ENCODE measurements around the gene SLF1.

Gene SLF1

DNA sequence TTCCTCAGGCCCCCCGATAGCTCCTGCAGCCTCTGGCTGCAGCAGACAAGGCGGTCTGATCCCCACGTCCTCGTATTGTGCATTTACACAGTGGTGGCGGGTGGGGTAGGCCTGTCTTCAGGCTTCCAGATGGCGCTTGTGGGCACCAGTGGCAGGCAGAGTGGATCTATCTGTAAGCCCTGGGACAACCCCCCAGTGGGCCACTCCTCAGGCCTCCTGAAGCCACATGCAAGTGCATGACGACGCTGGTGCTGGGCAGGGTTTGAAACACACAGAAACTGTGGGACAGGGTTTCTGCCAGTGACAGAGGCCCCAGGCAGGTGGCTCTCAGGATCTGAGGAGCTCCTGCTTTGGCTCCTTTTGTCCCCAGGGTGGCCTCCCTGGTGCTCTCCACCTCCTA lies 42.0 kb downstream of the SLF1 start:
- no peak for DNase-seq (ENCODE audit: low read depth in 1 of 2, low spot score in 1 of 2)

DNA sequence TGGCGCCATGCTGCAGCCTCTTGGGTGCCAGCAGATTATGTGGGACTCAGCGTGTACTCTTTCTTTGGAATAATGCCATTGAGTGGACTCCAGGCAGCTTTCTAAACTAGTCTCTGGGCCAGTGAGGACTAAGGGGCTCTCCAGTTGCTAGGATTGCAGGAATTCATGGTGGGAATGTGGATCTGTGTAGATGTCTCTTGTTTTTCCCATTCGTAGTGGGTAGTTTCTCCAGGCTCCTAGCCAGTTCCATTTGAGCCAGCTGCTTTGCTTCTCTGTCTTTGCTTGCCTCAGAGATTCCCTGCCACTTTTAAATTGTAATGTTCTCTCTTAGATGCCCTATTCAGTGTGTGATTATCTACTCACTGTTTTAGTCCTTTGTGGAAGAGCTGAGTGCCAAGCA lies 42.6 kb downstream of the SLF1 start:
- DNase-seq (ENCODE audit: low read depth in 1 of 2, low spot score in 1 of 2), result no peak

GRCh38 chr5:94667937-94668336 lies 49.5 kb downstream of the SLF1 start:
- DNase-seq (ENCODE audit: low read depth in 1 of 2, low spot score in 1 of 2), result no peak

DNA sequence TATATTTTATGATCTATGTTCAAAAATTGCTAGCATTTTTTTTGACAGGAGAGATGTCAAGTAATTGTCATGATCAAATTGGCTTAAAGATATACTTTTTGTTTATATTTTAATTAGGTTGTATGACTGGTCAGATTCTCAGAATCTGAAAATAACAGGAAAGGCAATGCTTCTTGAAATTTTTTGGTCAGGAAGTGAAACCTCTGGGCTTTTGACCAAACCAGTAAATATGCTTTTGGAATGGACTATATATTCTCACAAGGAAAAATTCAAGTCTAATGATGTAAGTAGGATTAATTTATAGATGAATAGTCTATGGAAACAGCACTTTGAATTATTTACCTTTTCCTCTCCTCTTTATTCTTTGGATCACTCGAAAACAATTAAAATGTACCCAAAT lies 52.3 kb downstream of the SLF1 start:
- DNase-seq (ENCODE audit: low read depth in 1 of 2, low spot score in 1 of 2), result no peak

DNA sequence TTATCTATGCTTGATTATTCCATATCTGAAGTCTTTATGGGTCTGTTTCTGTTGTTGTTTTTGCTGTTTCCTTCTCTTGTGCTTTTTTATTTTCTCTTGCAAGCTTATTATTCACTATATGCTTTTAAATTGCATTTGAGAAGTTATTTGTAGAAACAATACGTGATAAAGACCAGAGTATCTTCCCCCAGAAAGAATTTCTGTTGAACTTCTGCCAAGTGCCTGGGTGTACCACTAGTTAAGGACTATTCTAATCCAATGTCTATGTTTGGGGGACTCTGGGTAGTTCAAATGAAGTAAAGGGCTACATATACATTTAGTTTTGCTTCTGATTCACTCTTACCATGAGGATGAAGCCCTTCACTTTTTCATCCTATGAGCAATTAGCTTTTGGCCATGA lies 54.3 kb downstream of the SLF1 start:
- DNase-seq (ENCODE audit: low read depth in 1 of 2, low spot score in 1 of 2), result no peak

GRCh38 chr5:94674490-94675382 lies 56.3 kb downstream of the SLF1 start:
- DNase-seq (ENCODE audit: low read depth in 1 of 2, low spot score in 1 of 2), result no peak

DNA sequence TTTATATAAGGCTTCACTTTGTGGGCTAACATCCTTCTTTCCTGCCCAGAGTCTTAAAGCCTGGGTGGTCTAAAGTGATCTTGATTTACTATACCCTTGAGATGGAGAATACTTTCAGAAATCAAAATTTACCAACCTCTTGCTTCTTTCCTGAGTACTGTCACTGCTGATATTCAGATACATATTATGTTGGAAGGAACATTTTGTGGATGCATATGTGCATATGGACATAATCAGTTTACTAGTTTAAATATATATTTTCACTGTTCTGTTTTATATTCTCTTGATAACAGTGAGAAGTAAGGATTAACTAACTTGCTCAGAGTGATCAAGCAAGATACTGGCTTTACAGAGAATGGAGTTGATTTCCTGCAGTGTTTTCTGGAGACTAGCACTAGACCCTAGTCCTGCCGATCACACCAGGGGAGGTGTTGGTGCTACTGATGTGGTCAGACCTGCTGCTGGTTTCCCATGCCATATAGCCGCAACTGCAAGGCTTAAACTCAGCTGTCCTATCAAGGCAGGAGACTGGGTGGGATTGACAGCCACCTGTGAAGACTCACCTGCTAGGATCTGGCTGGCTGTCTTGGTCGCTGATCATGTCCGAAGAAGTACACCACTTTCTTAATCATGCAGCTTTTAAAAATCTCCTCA lies 57.6 kb downstream of the SLF1 start:
- DNase-seq (ENCODE audit: low read depth in 1 of 2, low spot score in 1 of 2), result no peak

GRCh38 chr5:94682814-94683520 lies 64.5 kb downstream of the SLF1 start:
- no peak for DNase-seq (ENCODE audit: low read depth in 1 of 2, low spot score in 1 of 2)

GRCh38 chr5:94689908-94690307 lies 71.4 kb downstream of the SLF1 start:
- no peak for DNase-seq (ENCODE audit: low read depth in 1 of 2, low spot score in 1 of 2)

DNA sequence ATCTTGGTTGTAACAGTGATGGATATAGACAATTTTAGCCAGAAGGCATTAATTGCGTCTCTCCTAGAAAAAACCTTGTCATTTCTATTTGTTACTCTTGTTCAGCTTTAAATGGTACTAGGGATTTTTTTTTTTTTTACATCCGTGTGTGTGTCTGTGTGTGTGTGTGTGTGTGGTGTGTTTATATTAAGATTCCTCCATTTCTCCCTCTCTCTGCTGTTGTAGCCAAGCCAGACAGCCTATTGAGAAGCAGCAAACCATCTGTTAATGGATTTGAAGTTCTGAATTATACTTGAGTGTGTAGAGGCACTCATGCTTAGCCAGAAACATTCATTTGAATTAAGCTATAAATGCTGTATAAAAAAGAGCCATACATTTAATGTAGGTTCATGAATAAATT lies 72.3 kb downstream of the SLF1 start:
- no peak for DNase-seq (ENCODE audit: low read depth in 1 of 2, low spot score in 1 of 2)

GRCh38 chr5:94691291-94691690 lies 72.8 kb downstream of the SLF1 start:
- DNase-seq (ENCODE audit: low read depth in 1 of 2, low spot score in 1 of 2), result no peak

DNA sequence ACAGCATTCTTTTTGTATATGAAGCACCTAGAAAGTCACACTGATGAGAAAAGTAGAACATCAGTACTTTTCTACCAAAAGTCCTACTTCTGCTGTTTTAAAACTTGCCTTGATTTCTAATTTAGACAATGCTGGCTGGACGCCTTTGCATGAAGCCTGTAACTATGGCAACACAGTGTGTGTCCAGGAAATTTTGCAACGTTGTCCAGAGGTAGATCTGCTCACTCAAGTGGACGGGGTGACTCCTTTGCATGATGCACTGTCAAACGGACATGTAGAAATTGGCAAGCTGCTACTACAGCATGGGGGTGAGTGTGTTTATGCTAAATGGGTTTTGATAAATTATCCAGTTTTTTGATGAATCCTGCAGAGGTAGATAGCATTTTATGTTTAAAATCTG lies 73.5 kb downstream of the SLF1 start:
- no peak for DNase-seq (ENCODE audit: low read depth in 1 of 2, low spot score in 1 of 2)

GRCh38 chr5:94692581-94692980 lies 74.1 kb downstream of the SLF1 start:
- no peak for DNase-seq (ENCODE audit: low read depth in 1 of 2, low spot score in 1 of 2)

GRCh38 chr5:94693043-94693822 lies 74.8 kb downstream of the SLF1 start:
- DNase-seq (ENCODE audit: low read depth in 1 of 2, low spot score in 1 of 2), result no peak

- no peak for DNase-seq (ENCODE audit: low read depth in 1 of 2, low spot score in 1 of 2)
Measured at GRCh38 chr5:94693845-94694370, 75.4 kb downstream of the SLF1 start.

- no peak for DNase-seq (ENCODE audit: low read depth in 1 of 2, low spot score in 1 of 2)
Measured at GRCh38 chr5:94694671-94695070, 76.2 kb downstream of the SLF1 start.

- DNase-seq (ENCODE audit: low read depth in 1 of 2, low spot score in 1 of 2), result no peak
Measured at GRCh38 chr5:94698197-94698596, 79.7 kb downstream of the SLF1 start.

- no peak for DNase-seq (ENCODE audit: low read depth in 1 of 2, low spot score in 1 of 2)
Measured at GRCh38 chr5:94699562-94699961, 81.1 kb downstream of the SLF1 start.

DNA sequence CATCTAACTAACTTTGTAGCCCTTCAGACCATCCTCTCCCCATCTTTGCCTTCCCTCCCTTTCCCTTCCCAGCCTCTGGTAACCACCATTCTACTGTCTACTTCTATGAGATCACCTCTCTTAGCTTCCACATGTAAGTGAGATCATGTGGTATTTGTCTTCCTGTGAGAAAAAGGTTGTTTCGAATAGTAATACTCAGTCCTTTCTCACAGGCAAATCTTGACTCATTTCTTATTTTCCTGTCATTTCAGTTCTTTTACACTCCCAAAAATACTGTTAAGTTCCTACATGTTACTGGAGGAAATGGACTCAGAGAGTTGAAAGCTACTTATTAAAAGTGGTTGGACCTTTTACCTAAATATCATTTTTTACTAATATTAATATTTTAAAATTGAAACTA lies 82.1 kb downstream of the SLF1 start:
- no peak for DNase-seq (ENCODE audit: low read depth in 1 of 2, low spot score in 1 of 2)

DNA sequence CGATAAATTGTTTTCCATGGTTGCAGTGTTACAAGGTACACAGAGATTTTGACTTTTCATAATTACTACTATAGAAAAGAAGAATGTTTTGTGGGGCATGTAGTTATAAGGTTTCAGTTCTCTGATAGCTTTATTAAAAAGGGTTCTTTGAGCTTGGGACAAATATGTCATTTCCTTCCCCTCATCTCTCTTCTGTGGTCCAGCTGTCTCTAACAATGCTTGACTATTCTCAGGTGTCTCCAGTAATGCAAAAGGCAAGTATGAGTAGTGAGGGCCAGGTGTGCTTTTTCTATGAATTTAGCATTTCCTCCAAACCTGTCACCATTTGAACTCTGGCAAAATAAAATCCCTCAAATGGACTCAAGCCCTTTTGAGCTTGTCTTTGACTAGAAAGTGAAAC lies 84.3 kb downstream of the SLF1 start:
- no peak for DNase-seq (ENCODE audit: low read depth in 1 of 2, low spot score in 1 of 2)

- no peak for DNase-seq (ENCODE audit: low read depth in 1 of 2, low spot score in 1 of 2)
Measured at GRCh38 chr5:94705427-94705826, 87.0 kb downstream of the SLF1 start.

Measured in stimulated activated CD4-positive, alpha-beta T cell treated with anti-CD3 and anti-CD28 coated beads, Interleukin-15, amount 100 ng/mL, for 1 hour (primary cell).